PFSK-1 (cell line): ENCODE data around the gene PATL2.

ENCODE experiments used
- FOXP2 ChIP-seq: optimal IDR thresholded peaks from 2 replicates; pipeline ENCODE3; 2011; ENCODE audit warnings: borderline replicate concordance, control low read depth, inconsistent platforms; ENCODE audit not compliant: insufficient read depth; ENCODE audit errors: extremely low read length, extremely low read depth
- POLR2AphosphoS5 ChIP-seq: IDR thresholded peaks from 2 replicates; pipeline ENCODE4 v1.6.1; 2012; ENCODE audit warnings: low read depth, mild to moderate bottlenecking, control low read depth, low read length, moderate library complexity
- SIN3A ChIP-seq: IDR thresholded peaks from 2 replicates; pipeline ENCODE4 v1.6.1; 2012; ENCODE audit warnings: mild to moderate bottlenecking, low read length, moderate library complexity, borderline replicate concordance; ENCODE audit not compliant: insufficient read depth
- TAF1 ChIP-seq: IDR thresholded peaks from 2 replicates; pipeline ENCODE4 v1.6.1; 2012; ENCODE audit warnings: low read length, control low read depth, borderline replicate concordance; ENCODE audit not compliant: insufficient read depth
- TF ChIP-seq, protein P1 (sequence below), 2 experiments: IDR thresholded peaks; 2 replicates each; pipeline versions ENCODE4 v1.6.1 to v1.8.0; 2011 to 2012; ENCODE audit warnings: low read depth in 2 of 2, low read length in 2 of 2, control low read depth in 1 of 2, inconsistent platforms in 1 of 2, mild to moderate bottlenecking in 1 of 2, moderate library complexity in 1 of 2; ENCODE audit not compliant: insufficient read depth in 1 of 2

DNA sequence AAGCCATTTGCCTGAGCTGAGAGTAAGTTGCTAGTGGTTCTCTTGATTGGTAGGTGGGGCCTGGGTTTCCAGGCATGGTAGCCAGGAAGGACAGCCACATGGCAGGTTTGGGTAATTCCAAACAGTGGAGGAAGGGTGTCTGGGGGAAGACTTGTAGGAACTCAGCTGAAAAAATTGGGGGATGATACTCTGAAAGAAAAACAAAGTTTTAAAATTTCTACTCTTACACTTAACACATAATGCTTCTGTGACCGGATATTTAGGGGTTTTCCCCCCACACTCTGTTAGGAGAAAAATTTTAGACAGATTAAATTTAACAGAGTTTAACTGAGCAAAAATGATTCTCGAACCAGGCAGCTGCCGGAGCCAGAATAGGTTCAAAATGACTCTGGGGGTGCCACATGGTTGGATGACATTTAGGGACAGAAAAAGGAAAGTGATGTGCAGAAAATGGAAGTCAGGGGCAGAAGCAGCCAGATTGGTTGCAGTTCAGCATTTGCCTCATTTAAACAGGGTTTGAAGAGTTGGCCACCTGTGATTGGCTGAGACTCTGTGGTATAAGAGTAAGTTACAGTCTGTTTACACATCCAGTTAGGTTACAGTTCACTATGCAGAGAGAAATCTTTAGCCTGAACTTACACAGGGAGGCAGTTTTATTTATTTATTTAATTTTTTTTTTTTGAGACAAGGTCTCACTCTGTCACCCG lies 8.3 kb upstream of the PATL2 start:
- TF ChIP-seq SIN3A (no peak), POLR2AphosphoS5 (0 out of 2 replicates have a peak, but pooled peaks have one; percentile 27), TAF1 (no peak), FOXP2 (no peak)
- TF ChIP-seq, protein P1, sequence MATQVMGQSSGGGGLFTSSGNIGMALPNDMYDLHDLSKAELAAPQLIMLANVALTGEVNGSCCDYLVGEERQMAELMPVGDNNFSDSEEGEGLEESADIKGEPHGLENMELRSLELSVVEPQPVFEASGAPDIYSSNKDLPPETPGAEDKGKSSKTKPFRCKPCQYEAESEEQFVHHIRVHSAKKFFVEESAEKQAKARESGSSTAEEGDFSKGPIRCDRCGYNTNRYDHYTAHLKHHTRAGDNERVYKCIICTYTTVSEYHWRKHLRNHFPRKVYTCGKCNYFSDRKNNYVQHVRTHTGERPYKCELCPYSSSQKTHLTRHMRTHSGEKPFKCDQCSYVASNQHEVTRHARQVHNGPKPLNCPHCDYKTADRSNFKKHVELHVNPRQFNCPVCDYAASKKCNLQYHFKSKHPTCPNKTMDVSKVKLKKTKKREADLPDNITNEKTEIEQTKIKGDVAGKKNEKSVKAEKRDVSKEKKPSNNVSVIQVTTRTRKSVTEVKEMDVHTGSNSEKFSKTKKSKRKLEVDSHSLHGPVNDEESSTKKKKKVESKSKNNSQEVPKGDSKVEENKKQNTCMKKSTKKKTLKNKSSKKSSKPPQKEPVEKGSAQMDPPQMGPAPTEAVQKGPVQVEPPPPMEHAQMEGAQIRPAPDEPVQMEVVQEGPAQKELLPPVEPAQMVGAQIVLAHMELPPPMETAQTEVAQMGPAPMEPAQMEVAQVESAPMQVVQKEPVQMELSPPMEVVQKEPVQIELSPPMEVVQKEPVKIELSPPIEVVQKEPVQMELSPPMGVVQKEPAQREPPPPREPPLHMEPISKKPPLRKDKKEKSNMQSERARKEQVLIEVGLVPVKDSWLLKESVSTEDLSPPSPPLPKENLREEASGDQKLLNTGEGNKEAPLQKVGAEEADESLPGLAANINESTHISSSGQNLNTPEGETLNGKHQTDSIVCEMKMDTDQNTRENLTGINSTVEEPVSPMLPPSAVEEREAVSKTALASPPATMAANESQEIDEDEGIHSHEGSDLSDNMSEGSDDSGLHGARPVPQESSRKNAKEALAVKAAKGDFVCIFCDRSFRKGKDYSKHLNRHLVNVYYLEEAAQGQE (IDR thresholded peaks at IDR 0.05; ENCODE audit: insufficient read depth in 1 of 2, low read depth in 2 of 2, low read length in 2 of 2) = no peak
